GM19193 (cell line): ENCODE data around the gene GMPR.

ENCODE experiments used
- POLR2A ChIP-seq: IDR thresholded peaks from 4 replicates; pipeline ENCODE4 v1.6.1; 2011; ENCODE audit not compliant: insufficient read depth, insufficient read length; ENCODE audit errors: extremely low read depth

GMPR gene

GRCh38 chr6:16337295-16337975 lies 99.0 kb downstream of the GMPR start:
- TF ChIP-seq POLR2A, result no peak

DNA sequence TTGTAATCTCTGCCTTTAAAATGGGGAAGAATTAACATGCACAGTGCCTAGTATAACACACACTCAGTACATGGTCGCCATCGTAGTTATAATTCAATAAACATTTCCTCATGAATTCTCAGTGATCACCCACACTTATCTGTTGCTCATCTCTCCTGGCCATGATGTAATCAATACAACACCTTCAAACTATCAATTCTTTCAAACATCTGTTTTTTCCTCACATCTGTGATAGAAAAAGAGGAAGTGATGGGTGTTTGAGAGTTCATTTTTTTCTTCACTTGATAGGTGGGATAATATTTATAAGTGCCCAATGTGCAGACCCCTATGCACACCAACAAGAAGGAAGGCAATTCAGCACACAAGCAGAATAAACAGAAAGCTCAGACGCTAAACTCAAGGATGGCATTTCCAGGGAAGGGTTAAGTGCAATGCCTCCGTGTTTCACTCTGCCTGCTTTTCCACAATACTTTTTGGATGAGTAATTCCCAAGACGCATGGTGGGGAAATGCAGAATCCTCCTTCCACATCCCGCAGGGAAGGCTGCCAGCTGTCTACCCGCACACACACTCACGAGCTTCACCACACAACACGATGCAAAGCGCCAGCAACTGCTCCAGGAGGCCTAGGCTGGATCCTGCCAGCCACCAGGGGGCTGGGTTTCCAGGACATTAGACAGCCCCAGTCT lies 100.3 kb downstream of the GMPR start:
- TF ChIP-seq POLR2A, result no peak

GRCh38 chr6:16339265-16339587 lies 100.8 kb downstream of the GMPR start:
- TF ChIP-seq POLR2A, result no peak

GRCh38 chr6:16343593-16343992 lies 105.2 kb downstream of the GMPR start:
- no peak for TF ChIP-seq POLR2A

DNA sequence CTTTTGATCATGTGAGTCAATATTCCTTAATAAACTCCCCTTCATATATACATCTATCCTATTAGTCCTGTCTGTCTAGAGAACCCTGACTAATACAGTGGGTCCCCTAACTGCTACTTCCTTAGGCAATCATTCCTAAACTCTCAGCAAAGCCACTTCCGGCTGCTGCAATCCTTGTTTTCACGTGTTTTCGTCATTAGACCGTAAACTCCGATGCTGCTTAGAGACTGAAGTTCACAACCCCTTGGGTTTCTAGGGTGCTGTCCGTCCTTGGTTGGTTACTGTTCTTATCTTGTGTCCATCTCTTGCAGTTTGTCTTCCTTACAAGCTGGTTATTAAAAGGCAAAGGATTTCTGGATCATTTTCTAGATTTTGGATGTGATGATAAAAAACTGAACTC lies 106.4 kb downstream of the GMPR start:
- no peak for TF ChIP-seq POLR2A
